HEK293T (cell line): Measurements from ENCODE around the gene ZBED6.

Experiments used
- ARNT ChIP-seq: fragments of 450-650 bp; IDR thresholded peaks from 2 replicates; pipeline ENCODE4 v1.6.1; 2017; ENCODE audit warnings: mild to moderate bottlenecking
- LEF1 ChIP-seq: fragments of 450-650 bp; IDR thresholded peaks from 2 replicates; pipeline ENCODE4 v1.6.1; 2017; ENCODE audit warnings: mild to moderate bottlenecking, borderline replicate concordance
- SP1 ChIP-seq: fragments of 450-650 bp; IDR thresholded peaks from 2 replicates; pipeline ENCODE4 v1.6.1; 2017
- ZNF384 ChIP-seq: fragments of 450-650 bp; IDR thresholded peaks from 2 replicates; pipeline ENCODE4 v1.6.1; 2016

GRCh38 chr1:203764105-203765028 lies 31.1 kb upstream of the ZBED6 start:
- TF ChIP-seq SP1 (no peak), LEF1 (no peak), ZNF384 (no peak), ARNT (no peak)
